PFSK-1 (cell line): ENCODE measurements around the gene CCDC17.

Experiments used
- FOXP2 ChIP-seq: optimal IDR thresholded peaks from 2 replicates; pipeline ENCODE3; 2011; ENCODE audit warnings: borderline replicate concordance, control low read depth, inconsistent platforms; ENCODE audit not compliant: insufficient read depth; ENCODE audit errors: extremely low read length, extremely low read depth
- POLR2AphosphoS5 ChIP-seq: IDR thresholded peaks from 2 replicates; pipeline ENCODE4 v1.6.1; 2012; ENCODE audit warnings: low read depth, mild to moderate bottlenecking, control low read depth, low read length, moderate library complexity
- REST ChIP-seq, 2 experiments: IDR thresholded peaks; 2 replicates each; pipeline versions ENCODE4 v1.6.1 to v1.8.0; 2011 to 2012; ENCODE audit warnings: low read depth in 2 of 2, low read length in 2 of 2, control low read depth in 1 of 2, inconsistent platforms in 1 of 2, mild to moderate bottlenecking in 1 of 2, moderate library complexity in 1 of 2; ENCODE audit not compliant: insufficient read depth in 1 of 2
- SIN3A ChIP-seq: IDR thresholded peaks from 2 replicates; pipeline ENCODE4 v1.6.1; 2012; ENCODE audit warnings: mild to moderate bottlenecking, low read length, moderate library complexity, borderline replicate concordance; ENCODE audit not compliant: insufficient read depth
- TAF1 ChIP-seq: IDR thresholded peaks from 2 replicates; pipeline ENCODE4 v1.6.1; 2012; ENCODE audit warnings: low read length, control low read depth, borderline replicate concordance; ENCODE audit not compliant: insufficient read depth

DNA sequence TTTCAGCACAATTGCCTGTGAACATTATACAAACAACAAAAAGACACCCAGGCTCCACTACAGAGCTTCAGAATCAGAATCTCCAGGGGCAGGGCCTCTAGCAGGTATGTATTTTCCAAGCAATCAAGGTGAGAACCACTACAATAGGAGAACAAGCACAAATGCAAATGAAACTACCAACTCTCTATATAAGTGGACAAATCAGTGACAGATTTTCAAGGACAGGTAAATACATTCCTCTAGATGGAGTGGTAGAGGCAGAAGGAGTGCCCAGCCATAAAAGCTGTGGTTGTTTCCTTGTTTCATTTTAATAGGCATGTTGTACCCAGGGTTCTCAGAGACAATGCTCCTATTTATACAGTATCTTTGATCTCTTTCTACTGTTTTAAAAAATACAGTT lies 20.1 kb upstream of the CCDC17 start:
- TF ChIP-seq POLR2AphosphoS5 (no peak), REST (IDR thresholded peaks at IDR 0.05; ENCODE audit: insufficient read depth in 1 of 2, low read depth in 2 of 2, low read length in 2 of 2) (no peak), TAF1 (no peak), SIN3A (no peak), FOXP2 (no peak)
